ENCODE results near the gene ACSS3.
"Not testable (repeated sequence)": the region's sequence is repeated elsewhere in the genome, so short reads cannot be mapped to it uniquely, and the experiment has no call there.

ACSS3 gene

GRCh38 chr12:81077686-81078441, at the start of gene ACSS3:
Gene ACSS3 (plus strand): TSS chr12:81078079. CDS start chr12:81078121, 42 bp downstream.
- no peak for DNase-seq

GRCh38 chr12:81034926-81035325, 43.0 kb upstream of the ACSS3 start:
- DNase-seq, result no peak

- no peak for DNase-seq
Observed at GRCh38 chr12:81039231-81039630, 38.6 kb upstream of the ACSS3 start.

GRCh38 chr12:81043979-81044740, 33.7 kb upstream of the ACSS3 start:
- DNase-seq, result no peak

GRCh38 chr12:81064971-81065370, 12.9 kb upstream of the ACSS3 start:
- not testable (repeated sequence) for DNase-seq

GRCh38 chr12:81070846-81071245, 7.0 kb upstream of the ACSS3 start:
- no peak for DNase-seq

- no peak for DNase-seq
Observed at GRCh38 chr12:81075539-81075938, 2.3 kb upstream of the ACSS3 start.

- no peak for DNase-seq
Observed at GRCh38 chr12:81077329-81077685, 572 bp upstream of the ACSS3 start.

GRCh38 chr12:81078469-81079196, 754 bp downstream of the ACSS3 start:
- DNase-seq, result no peak

- no peak for DNase-seq
Observed at GRCh38 chr12:81079280-81080076, 1.6 kb downstream of the ACSS3 start.

GRCh38 chr12:81080431-81080983, 2.6 kb downstream of the ACSS3 start:
- DNase-seq, result no peak

- no peak for DNase-seq
Observed at GRCh38 chr12:81081726-81082125, 3.8 kb downstream of the ACSS3 start.

- DNase-seq, result no peak
Observed at GRCh38 chr12:81083018-81083417, 5.1 kb downstream of the ACSS3 start.

GRCh38 chr12:81083906-81084513, 6.1 kb downstream of the ACSS3 start:
- DNase-seq, result no peak

GRCh38 chr12:81084811-81085350, 7.0 kb downstream of the ACSS3 start:
- DNase-seq, result no peak

- no peak for DNase-seq
Observed at GRCh38 chr12:81085832-81086231, 8.0 kb downstream of the ACSS3 start.

- no peak for DNase-seq
Observed at GRCh38 chr12:81086342-81086741, 8.5 kb downstream of the ACSS3 start.

- DNase-seq, result no peak
Observed at GRCh38 chr12:81088221-81088620, 10.3 kb downstream of the ACSS3 start.

GRCh38 chr12:81089412-81089811, 11.5 kb downstream of the ACSS3 start:
- DNase-seq, result no peak

- no peak for DNase-seq
Observed at GRCh38 chr12:81092053-81092452, 14.2 kb downstream of the ACSS3 start.

- no peak for DNase-seq
Observed at GRCh38 chr12:81094718-81095360, 17.0 kb downstream of the ACSS3 start.
